ENCODE measurements around the gene PAPOLG.

DNA sequence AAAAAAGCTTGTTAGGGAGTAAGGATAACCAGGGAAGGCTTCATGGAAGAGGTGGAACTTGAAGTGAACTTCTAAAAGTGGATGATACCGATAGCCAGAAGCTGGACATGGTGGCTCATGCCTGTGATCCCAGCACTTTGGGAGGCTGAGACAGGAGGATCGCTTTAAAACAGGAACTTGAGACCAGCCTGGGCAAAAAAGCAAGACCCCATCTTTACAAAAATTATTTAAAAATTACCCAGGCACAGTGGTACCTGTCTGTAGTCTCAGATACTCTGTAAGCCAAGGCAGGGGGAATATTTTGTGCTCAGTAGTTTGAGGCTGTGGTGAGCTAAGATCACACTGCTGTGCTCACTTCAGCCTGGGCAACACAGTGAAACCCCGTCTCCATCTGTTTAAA lies 10.2 kb downstream of the PAPOLG start:
- TF ChIP-seq, protein P1, sequence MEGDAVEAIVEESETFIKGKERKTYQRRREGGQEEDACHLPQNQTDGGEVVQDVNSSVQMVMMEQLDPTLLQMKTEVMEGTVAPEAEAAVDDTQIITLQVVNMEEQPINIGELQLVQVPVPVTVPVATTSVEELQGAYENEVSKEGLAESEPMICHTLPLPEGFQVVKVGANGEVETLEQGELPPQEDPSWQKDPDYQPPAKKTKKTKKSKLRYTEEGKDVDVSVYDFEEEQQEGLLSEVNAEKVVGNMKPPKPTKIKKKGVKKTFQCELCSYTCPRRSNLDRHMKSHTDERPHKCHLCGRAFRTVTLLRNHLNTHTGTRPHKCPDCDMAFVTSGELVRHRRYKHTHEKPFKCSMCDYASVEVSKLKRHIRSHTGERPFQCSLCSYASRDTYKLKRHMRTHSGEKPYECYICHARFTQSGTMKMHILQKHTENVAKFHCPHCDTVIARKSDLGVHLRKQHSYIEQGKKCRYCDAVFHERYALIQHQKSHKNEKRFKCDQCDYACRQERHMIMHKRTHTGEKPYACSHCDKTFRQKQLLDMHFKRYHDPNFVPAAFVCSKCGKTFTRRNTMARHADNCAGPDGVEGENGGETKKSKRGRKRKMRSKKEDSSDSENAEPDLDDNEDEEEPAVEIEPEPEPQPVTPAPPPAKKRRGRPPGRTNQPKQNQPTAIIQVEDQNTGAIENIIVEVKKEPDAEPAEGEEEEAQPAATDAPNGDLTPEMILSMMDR (IDR thresholded peaks at IDR 0.05): no peak
- no peak for TF ChIP-seq EZH2phosphoT487 (IDR thresholded peaks at IDR 0.05)
